Measurements from ENCODE around the gene ESR2.
"Not testable (repeated sequence)": the region's sequence is repeated elsewhere in the genome, so short reads cannot be mapped to it uniquely, and the experiment has no call there.

The ESR2 gene

DNA sequence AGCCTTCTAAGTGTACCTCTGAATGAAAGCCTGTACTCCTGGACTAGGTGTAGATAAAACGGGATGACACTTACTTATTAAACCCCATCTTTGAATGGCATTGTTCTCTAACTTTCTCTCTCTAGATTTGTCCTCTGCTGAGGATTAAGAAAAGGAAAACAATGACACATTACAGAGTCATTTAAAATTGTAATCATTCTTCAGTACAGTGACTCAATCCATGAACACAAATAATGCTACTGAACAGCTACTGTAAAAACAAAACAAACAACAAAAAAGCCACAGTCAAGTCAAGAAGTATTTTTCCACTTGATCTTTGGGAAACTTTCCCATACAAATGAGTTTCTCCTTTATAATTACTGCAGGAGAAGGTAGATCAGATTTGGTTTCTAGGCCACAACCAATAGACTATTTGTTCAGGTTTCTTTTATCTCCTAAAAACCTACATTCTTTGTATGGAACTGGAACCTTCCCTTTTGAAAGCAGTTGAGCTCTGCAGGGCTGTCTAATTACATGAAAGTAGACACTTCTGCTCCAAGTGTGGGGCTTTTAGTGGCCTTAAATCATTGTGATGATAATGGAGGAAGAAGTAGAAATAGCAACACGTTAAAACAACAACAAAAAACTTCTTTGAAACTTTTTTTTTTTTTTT, 219.1 kb downstream of the ESR2 start:
- DNase-seq = no peak

DNA sequence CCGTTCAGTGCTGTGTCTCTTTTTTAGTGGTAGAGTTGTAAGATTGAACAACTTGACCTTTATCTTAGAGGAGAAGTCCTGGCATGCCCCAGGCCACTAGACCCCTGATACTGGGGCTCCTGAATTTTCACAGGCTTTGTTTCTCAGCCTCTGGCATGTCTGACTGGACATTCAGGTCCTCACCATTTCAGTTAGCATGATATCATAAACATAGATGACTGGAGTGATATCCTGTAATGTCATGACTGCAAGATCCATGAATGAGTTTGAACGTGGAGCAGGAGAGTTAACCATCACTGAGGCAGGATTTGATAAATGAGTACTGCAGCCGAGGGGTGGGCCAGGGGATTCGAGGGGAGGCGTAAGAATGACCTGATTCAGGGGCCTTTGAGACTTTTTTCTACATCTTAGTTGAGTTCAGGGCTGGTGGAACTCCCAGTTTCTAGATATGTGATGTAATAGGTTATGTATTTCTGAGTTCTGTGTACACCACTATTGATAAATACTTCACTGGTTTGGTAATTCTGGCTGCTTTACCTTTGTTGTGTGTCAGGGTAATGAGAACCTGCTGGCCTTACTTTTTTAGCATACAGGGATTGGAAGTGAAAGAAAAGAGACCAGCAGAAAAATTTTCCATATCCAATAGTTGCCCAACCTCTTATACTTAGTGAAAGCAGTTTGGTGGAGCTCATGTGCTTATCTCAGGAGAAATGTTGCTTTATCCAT, 224.4 kb downstream of the ESR2 start:
- no peak for DNase-seq

DNA sequence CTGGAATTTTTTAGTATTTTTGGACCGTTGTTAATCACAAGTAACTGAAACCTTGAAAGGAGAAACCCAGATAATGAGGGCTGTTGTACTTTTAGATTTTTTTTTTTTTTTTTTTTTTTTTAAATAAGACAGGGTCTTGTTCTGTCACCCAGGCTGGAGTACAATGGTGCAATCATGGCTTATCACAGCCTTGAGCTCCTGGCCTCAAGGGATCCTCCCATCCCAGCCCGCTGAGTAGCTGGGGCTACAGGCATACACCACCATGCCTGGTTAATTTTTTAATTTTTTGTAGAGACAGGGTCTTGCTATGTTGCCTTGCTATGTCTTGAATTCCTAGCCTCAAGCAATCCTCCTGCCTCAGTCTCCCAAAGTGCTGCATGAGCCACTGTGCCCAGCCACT, 229.7 kb downstream of the ESR2 start:
- DNase-seq = no peak

DNA sequence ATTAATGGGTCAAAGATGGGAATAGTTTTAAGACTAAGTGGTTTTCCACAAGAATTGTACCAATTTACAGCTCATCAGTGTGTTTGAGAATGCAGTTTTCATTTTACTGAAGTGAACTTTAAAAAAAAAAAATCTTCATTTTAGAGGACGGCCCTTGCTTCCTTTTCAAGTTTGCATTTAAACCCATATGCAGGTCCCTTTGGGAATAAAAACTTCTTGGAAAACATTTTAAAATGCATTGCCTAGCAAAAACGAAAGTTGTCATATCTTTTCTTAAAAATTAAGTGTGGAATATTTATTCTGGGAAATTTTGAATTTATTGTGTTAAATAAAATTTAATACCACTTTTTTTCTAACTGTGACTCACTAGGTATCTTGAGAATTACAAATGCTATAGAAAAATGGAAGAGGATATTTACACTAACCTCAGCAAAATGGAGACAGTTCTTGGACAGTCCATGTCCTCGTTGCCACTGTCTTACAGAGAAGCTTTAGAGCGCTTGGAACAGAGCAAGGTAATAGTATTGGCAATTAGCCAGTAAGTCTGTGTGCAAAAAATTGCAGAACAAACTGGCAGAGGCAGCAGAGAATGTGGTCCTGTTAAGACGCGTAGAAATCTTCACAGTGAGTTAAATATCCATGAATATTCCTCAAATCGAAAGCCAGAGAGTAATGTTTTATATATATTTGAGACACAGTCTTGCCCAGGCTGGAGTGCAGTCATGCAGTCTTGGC, 231.6 kb downstream of the ESR2 start:
- no peak for DNase-seq

DNA sequence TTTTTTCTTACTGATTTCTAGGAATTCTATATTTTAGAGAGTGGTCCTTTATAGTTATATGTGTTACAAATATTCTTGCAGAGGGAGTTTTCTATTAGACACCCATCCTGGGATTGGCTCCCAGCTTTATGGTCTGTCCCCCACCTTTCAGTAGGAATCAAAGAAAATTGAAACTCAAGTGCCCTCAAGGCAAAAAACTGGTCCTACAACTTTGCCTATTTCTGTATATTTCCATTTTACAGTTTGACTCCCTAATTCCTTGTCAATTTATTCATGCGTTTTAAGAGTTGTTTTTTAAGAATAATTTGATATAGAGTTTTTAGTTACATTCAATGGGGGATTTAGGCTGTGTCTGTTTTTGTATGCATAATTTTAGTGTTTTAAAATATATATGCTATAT, 232.5 kb downstream of the ESR2 start:
- DNase-seq = no peak

DNA sequence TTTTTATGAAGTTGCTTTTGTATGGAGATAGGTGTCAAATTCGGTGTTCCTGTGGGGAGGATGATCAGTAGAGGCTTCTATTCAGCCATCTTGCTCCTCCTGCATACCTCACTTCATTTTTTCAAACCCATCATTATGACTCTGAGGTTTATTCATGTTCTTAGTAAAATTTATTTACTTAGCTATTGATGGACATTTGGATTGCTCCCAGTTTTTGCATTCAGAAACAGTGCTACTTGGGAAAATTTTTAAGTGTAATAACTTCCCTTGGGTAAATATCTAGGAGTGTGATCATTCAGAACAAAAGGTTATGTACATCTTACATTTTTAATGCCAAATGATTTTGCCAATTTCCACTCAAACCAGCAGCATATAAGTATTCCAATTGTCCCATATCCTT, 233.1 kb downstream of the ESR2 start:
- DNase-seq = no peak

DNA sequence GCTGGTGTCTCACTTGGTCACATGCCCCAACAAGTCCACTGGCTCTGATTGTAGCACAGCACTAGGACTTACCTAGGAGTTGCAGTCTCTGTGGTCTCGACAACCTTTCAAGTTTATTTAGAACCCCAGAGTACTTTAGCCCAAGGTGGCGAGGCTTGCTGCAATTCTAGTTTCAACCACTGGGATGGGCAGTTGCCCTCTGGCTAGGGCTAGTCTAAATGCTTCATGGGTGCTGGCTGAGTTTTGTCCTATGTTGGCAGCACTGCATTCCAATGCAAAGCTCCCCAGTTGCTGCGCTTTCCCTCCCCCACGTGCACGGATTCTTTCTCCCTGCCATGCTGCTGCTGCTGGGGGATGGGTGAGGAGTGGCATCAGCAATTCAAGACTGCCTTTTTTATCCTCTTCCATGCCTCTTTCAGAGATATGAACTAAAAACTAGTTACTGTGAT, 233.5 kb downstream of the ESR2 start:
- DNase-seq = no peak

DNA sequence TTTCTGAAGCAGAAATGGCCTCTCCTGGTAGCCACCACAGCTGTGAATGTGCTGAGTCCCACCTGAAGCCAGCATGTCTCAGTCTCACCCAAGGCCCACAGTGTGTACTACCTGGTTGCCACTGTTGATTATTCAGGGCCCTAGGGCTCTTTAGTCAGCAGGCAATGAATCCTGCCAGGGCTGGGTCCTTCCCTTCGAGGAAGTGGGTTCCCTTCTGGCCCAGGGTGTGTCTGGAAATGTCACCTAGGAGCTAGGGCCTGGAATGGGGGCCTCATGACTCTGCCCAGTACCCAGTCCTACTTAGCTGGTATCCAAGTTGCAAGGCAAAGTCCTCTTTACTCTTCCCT, 234.0 kb downstream of the ESR2 start:
- DNase-seq = no peak

DNA sequence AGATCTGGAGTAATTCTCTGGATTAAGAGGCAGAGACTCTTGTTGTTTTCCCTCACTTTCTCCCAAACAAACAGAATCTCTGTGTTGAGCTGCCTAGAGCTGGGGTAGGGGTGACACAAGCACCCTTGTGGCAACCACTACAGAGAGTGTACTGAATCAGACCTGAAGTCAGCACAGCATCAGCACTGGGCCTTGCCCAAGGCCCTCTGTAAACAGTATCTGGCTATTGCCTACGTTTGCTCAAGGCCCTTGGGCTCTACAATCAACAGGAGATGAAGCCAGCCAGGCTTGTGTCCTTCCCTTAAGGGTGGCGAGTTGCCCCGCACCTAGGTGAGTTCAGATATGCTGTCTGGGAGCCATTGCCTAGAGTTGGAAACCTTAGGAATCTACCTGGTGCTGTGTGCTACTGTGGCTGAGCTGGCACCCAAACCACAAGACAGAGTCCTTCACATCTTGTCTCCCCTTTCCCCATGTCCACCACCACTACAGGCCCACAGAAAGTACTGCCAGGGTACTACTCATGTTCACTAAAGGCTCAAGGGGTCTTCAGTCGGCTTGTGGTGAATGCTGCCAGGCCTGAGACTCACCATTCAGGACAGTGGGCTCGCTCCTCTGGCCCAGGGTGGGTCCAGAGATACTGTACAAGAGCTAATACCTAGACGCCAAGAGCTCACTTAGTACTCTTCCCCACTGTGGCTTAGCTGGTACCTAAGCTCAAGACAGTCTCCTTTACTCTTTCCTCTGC, 234.5 kb downstream of the ESR2 start:
- no peak for DNase-seq

DNA sequence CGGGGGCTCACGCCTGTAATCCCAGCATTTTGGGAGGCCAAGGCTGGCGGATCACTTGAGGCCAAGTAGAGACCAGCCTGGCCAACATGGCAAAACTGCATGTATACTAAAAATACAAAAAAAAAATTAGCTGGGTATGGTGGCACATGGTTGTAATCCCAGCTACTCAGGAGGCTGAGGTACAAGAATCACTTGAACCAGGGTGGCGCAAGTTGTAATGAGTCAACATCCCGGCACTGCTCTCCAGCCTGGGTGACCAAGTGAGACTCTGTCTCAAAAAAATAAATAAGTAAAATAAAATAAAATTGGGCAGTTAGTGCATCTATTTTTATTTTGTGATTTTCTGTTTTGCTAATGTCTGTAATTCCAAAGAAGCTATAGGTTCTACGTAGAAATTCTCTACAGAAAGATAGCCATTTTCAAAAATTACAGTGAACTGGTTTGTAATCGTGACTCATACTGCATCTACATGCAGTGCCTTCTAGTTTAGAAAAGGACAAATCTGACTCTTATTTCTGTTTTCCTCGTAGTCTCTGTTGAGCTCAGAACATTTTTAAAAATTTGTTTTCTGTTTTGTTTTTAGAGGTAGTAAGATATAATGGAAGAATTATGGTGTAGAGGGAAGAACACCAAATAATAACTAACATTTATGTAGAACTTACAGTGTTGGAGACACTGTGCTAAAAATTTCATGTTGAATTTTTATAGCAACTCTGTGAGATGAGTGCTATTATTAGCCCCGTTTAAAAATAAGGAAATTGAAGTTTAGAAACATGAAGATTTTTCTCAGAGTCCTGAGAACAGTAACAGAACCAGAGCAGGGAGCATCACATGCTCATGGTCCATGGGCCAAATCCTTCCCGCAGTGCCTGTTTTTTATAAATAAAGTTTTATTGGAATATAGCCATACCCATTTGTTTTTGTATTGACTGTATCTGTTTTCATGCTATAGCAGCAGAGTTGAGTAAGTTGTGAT, 240.2 kb downstream of the ESR2 start:
- DNase-seq = no peak

DNA sequence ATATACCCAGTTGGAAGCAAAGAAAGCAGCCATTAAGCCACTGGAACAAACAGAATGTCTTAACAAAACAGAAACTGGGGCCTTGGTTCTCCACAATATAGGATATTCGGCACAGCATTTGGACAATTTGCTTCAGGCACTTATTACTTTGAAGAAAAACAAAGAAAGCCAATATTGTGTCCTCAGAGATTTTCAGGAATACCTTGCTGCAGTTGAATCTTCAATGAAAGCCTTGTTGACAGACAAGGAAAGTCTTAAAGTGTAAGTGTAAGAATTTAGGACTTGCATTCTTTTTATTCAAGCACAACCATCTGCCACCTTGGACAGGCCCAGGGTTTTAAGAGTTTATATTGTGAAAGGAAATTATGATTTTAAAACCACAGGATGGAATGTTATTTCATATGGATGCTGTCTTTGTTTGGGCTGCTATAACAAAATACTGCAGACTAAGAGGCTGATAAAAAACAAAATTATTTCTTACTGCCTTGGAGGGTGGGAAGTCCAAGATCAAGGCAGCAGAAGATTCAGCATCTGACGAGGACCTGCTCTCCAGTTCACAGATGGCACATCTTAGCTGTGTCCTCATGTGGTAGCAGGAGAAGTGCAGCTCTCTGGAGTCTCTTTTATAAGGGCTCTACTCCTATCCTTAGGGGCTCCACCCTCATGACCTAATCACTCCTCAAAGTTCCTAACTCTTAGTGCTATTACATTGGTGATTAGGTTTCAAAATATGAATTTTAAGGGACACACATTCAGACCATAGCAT, 244.4 kb downstream of the ESR2 start:
- no peak for DNase-seq

DNA sequence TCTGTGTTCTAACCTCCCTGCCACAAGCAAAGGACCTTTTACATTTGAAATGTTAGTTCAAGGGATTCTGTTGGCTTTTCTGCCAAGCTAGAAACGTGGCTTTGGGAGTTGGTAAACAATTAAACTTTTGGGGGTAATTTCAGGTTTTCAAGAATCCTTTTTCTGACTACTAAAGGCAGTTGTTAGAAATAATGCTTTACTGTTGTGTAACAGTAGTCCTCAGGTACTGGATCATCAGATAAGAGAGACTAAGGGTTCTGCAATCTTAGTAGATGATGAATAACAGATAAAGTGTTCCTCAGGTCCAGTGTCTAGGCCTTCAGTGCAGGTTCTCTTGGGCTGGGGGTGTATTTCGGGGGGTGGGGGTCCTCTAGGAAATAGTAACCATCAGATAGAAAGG, 249.1 kb downstream of the ESR2 start:
- no peak for DNase-seq

DNA sequence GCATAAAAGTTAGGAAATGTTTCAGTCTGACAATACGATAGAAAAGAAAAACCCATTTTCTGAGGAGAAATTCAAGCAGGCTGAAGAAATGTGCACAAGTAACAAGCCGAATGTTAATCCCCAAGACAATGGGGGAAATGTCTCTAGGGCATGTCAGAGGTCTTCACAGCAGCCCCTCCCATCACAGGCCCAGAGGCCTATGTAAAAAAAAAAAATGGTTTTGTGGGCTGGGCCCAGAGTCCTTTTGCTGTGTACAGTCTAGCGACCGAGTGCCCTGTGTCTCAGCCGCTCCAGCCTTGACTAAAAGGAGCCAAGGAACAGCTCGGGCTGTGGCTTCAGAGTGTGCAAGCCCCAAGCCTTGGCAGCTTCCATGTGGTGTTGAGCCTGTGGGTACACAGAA, 250.9 kb downstream of the ESR2 start:
- DNase-seq = not testable (repeated sequence)

DNA sequence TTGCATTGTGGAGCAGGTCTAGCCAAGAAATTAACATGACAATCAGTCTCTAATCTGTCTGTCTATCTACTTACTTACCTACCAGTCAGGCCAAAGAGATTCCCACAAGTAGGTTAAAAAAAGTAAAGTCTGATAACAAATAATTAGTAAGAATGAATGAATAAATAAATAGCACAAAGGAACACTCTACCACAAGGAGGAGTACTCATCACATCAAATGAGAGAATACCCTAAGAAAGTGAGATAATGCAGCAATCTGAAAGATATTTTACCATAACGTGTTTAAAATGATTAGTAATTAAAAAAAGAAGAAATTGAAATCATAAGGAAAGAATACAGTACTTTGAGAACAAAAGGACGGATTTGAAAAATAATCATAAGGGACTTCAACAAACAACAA, 254.1 kb downstream of the ESR2 start:
- no peak for DNase-seq

DNA sequence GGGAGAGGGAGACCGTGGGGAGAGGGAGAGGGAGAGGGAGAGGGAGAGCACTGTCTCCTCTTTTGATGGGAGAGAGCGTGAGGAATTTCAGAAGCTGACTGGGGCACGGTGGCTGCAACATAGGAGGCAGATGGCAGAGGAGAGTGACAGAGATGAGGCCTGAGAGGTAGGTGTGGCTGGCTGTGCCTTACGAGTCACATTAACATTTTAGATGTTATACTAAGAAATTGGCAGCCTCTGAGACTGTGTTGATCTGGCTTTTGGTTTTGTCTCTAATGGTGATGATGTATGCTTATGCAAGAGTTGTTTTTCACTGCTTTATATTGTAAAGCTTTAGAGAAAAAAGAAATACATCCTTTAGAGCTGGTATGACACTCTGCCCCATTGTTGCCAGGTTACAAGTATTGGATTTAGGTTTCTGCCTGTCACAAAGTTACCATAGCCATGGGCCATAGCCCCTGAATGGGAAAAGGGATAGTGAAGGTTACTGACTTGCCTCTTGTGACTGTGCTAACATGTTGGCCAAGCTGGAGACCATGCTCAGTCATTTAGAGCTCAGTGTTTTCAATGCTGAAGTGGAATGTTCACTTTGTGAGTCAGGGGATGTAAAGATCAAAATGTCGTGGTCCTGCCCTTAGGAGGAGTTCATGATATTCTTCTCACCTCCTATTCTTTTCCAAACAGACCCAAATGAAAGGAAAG, 255.2 kb downstream of the ESR2 start:
- DNase-seq = no peak

DNA sequence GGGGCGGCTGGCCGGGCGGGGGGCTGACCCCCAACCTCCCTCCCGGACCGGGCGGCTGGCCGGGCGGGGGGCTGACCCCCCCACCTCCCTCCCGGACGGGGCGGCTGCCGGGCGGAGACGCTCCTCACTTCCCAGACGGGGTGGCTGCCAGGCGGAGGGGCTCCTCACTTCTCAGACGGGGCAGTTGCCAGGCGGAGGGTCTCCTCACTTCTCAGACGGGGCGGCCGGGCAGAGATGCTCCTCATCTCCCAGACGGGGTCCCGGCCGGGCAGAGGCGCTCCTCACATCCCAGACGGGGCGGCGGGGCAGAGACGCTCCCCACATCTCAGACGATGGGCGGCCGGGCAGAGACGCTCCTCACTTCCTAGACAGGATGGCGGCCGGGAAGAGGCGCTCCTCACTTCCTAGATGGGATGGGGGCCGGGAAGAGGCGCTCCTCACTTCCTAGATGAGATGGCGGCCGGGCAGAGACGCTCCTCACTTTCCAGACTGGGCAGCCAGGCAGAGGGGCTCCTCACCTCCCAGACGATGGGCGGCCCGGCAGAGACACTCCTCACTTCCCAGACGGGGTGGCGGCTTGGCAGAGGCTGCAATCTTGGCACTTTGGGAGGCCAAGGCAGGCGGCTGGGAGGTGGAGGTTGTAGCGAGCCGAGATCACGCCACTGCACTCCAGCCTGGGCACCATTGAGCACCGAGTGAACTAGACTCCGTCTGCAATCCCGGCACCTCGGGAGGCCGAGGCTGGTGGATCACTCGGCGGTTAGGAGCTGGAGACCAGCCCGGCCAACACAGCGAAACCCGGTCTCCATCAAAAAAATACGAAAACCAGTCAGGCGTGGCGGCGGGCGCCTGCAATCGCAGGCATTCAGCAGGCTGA, 256.1 kb downstream of the ESR2 start:
- DNase-seq = not testable (repeated sequence)

DNA sequence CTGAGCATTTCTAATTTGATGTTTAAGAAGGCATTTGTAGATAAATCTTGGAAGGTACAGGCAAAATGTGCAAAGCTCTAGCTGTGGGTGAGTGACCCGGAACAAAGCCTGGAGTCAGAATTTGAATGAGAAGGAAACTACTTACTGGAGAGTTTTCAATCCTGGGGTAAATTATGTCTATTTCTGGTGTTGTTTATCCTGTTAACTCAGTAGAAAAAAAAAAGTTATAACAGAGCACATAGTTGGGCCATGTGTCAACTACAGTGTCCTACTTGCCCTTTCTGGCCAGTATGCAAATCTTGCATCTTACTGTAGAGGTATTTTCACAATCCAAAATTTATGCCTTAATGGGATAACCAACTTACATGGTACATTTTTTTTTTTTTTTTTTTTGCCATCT, 259.0 kb downstream of the ESR2 start:
- DNase-seq = no peak

All from NCI-H524 treated with DMSO at 0.1 percent for 48 hours (cell line).